ENCODE results near the gene SGMS2. TPM values are rescaled to one million over a fixed set of nuclear protein-coding genes. Genes with fewer than 3 reads are reported as not detected.

SGMS2 gene
- total RNA-seq, 1 experiment from 2014 or later, result 0.72 TPM

- ChIA-PET CTCF (no interaction called here), POLR2A (no interaction called here)
- Mint-ChIP-seq H3K4me3 (no peak overlapping the region), H3K27me3 (ENCODE audit: low read depth) (peaks cover 3% of the 10 kb centered on the region; the same call in 1 of the 2 replicates), H3K9me3 (peaks cover 67% of the 10 kb centered on the region), H3K27ac (no peak overlapping the region), H3K36me3 (peaks cover 49% of the 10 kb centered on the region), H3K4me1 (no peaks in the 10 kb centered on the region)
- DNase-seq (ENCODE audit: low spot score), result no peak
- TF ChIP-seq OVOL2 (CRISPR knock-in tag; IDR thresholded peaks at IDR 0.05; ENCODE audit: borderline replicate concordance) (no peak), JAZF1 (CRISPR knock-in tag; IDR thresholded peaks at IDR 0.05) (no peak), SOX15 (CRISPR knock-in tag; IDR thresholded peaks at IDR 0.05) (no peak), ZNF423 (CRISPR knock-in tag; IDR thresholded peaks at IDR 0.05) (no peak), ZSCAN18 (CRISPR knock-in tag; IDR thresholded peaks at IDR 0.05) (no peak), ZNF512 (CRISPR knock-in tag; IDR thresholded peaks at IDR 0.05; ENCODE audit: borderline replicate concordance) (no peak), RELA (CRISPR knock-in tag; IDR thresholded peaks at IDR 0.05; ENCODE audit: borderline replicate concordance) (no peak), SMAD4 (CRISPR knock-in tag; IDR thresholded peaks at IDR 0.05) (no peak), FOXK1 (CRISPR knock-in tag; IDR thresholded peaks at IDR 0.05) (no peak), ZNF317 (CRISPR knock-in tag; IDR thresholded peaks at IDR 0.05; ENCODE audit: borderline replicate concordance, low read depth) (no peak), ZMAT4 (CRISPR knock-in tag; IDR thresholded peaks at IDR 0.05) (no peak), TEAD4 (CRISPR knock-in tag; IDR thresholded peaks at IDR 0.05) (no peak), ZNF219 (CRISPR knock-in tag; IDR thresholded peaks at IDR 0.05; ENCODE audit: borderline replicate concordance) (no peak), CBFB (CRISPR knock-in tag; IDR thresholded peaks at IDR 0.05; ENCODE audit: low read depth) (no peak), CREM (CRISPR knock-in tag; IDR thresholded peaks at IDR 0.05) (no peak)
- TF ChIP-seq, protein P1, sequence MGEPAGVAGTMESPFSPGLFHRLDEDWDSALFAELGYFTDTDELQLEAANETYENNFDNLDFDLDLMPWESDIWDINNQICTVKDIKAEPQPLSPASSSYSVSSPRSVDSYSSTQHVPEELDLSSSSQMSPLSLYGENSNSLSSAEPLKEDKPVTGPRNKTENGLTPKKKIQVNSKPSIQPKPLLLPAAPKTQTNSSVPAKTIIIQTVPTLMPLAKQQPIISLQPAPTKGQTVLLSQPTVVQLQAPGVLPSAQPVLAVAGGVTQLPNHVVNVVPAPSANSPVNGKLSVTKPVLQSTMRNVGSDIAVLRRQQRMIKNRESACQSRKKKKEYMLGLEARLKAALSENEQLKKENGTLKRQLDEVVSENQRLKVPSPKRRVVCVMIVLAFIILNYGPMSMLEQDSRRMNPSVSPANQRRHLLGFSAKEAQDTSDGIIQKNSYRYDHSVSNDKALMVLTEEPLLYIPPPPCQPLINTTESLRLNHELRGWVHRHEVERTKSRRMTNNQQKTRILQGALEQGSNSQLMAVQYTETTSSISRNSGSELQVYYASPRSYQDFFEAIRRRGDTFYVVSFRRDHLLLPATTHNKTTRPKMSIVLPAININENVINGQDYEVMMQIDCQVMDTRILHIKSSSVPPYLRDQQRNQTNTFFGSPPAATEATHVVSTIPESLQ (CRISPR knock-in tag; IDR thresholded peaks at IDR 0.05), result no peak
- TF ChIP-seq, protein P2, sequence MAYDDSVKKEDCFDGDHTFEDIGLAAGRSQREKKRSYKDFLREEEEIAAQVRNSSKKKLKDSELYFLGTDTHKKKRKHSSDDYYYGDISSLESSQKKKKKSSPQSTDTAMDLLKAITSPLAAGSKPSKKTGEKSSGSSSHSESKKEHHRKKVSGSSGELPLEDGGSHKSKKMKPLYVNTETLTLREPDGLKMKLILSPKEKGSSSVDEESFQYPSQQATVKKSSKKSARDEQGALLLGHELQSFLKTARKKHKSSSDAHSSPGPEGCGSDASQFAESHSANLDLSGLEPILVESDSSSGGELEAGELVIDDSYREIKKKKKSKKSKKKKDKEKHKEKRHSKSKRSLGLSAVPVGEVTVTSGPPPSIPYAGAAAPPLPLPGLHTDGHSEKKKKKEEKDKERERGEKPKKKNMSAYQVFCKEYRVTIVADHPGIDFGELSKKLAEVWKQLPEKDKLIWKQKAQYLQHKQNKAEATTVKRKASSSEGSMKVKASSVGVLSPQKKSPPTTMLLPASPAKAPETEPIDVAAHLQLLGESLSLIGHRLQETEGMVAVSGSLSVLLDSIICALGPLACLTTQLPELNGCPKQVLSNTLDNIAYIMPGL (CRISPR knock-in tag; IDR thresholded peaks at IDR 0.05), result no peak
- TF ChIP-seq, protein P3, sequence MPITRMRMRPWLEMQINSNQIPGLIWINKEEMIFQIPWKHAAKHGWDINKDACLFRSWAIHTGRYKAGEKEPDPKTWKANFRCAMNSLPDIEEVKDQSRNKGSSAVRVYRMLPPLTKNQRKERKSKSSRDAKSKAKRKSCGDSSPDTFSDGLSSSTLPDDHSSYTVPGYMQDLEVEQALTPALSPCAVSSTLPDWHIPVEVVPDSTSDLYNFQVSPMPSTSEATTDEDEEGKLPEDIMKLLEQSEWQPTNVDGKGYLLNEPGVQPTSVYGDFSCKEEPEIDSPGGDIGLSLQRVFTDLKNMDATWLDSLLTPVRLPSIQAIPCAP (CRISPR knock-in tag; IDR thresholded peaks at IDR 0.05), result no peak
- TF ChIP-seq, protein P4, sequence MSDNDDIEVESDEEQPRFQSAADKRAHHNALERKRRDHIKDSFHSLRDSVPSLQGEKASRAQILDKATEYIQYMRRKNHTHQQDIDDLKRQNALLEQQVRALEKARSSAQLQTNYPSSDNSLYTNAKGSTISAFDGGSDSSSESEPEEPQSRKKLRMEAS (CRISPR knock-in tag; IDR thresholded peaks at IDR 0.05), result no peak
- no peak for ATAC-seq
These were observed 45.8 kb upstream of the SGMS2 start for GRCh38 chr4:107778784-107779530.
